OCI-LY7 (cell line): ENCODE results near the gene PI4K2A. TPM values are rescaled to one million over a fixed set of nuclear protein-coding genes. Genes with fewer than 3 reads are reported as not detected.

Source experiments
- BruUV-seq: library from RNA; stranded (reverse); fragments of 400-500 nt; replicated peaks from 2 replicates; lab custom pipeline; 2021; lab: Mats Ljungman, UMichigan
- CTCF ChIA-PET: fragments of 300-600 bp; sonication (Branson Sonifier 250); formaldehyde crosslinking; loops from one replicate; lab custom pipeline; 2022; ENCODE audit warnings: antibody characterized with exemption; ENCODE audit not compliant: unreplicated experiment; lab: Charles Lee
- POLR2A ChIA-PET: fragments of 300-600 bp; sonication (Branson Sonifier 250); formaldehyde crosslinking; loops from one replicate; lab custom pipeline; 2022; ENCODE audit warnings: antibody characterized with exemption; lab: Charles Lee
- DNase-seq: peaks from one replicate; pipeline ENCODE4 v3.0.0-alpha.2; 2015; ENCODE audit warnings: low spot score
- H2AFZ ChIP-seq: fragments of 200-600 bp; sonication (generic), shearing (Covaris generic); 2 replicates; pipeline ENCODE4 v1.6.1; 2014; ENCODE audit warnings: mild to moderate bottlenecking, antibody characterized with exemption, low read length, moderate library complexity
- H3K27ac ChIP-seq: fragments of 200-600 bp; sonication (generic); 2 replicates; pipeline ENCODE4 v1.5.1; 2014; ENCODE audit warnings: mixed run types, low read depth, mild to moderate bottlenecking, moderate library complexity, low read length, inconsistent platforms; ENCODE audit not compliant: poor library complexity, severe bottlenecking
- H3K36me3 ChIP-seq: fragments of 200-600 bp; sonication (generic); 2 replicates; pipeline ENCODE4 v1.6.1; 2014; ENCODE audit warnings: mild to moderate bottlenecking, antibody characterized with exemption, low read length, moderate library complexity, mixed read lengths; ENCODE audit not compliant: insufficient read depth
- H3K4me1 ChIP-seq: fragments of 200-600 bp; sonication (generic); 2 replicates; pipeline ENCODE4 v1.5.1; 2014; ENCODE audit warnings: mild to moderate bottlenecking, low read length; ENCODE audit not compliant: insufficient read depth, poor library complexity, severe bottlenecking
- H3K4me2 ChIP-seq: fragments of 200-600 bp; sonication (generic); 2 replicates; pipeline ENCODE4 v1.6.1; 2014; ENCODE audit warnings: mild to moderate bottlenecking, low read length
- H3K4me3 ChIP-seq: fragments of 200-600 bp; sonication (generic); 2 replicates; pipeline ENCODE4 v1.5.1; 2014; ENCODE audit warnings: mild to moderate bottlenecking, low read depth, low read length; ENCODE audit not compliant: poor library complexity, severe bottlenecking
- H3K79me2 ChIP-seq: fragments of 200-600 bp; sonication (generic); 2 replicates; pipeline ENCODE4 v1.6.1; 2016; ENCODE audit warnings: low read depth, mild to moderate bottlenecking, low read length, moderate library complexity, mixed read lengths; ENCODE audit not compliant: insufficient read depth
- H3K9me2 ChIP-seq: fragments of 200-600 bp; sonication (generic); 2 replicates; pipeline ENCODE4 v1.6.1; 2016; ENCODE audit warnings: mild to moderate bottlenecking, low read length, mixed read lengths; ENCODE audit not compliant: insufficient read depth
- H3K9me3 ChIP-seq: fragments of 200-600 bp; sonication (generic); 2 replicates; pipeline ENCODE4 v1.6.1; 2014; ENCODE audit warnings: mild to moderate bottlenecking, mixed run types, low read length, mixed read lengths
- H4K20me1 ChIP-seq: fragments of 200-600 bp; sonication (generic); 2 replicates; pipeline ENCODE4 v1.6.1; 2014; ENCODE audit warnings: mild to moderate bottlenecking, antibody characterized with exemption, low read length, moderate library complexity, mixed read lengths; ENCODE audit not compliant: insufficient read depth
- EZH2phosphoT487 ChIP-seq: fragments of 200-600 bp; sonication (generic); IDR thresholded peaks from 2 replicates; pipeline ENCODE4 v1.6.1; 2018; ENCODE audit warnings: low read depth, borderline replicate concordance, mild to moderate bottlenecking, mixed run types, antibody characterized with exemption, low read length, moderate library complexity, mixed read lengths
- intact Hi-C: fragments of 100-400 bp; cut with micrococcal nuclease; formaldehyde crosslinking; loops from one replicate; pipeline ENCODE4 v1.10.0; 2022; ENCODE audit not compliant: unreplicated experiment
- total RNA-seq, 2 experiments: library from RNA; depleted of rRNA in 1 of 2; stranded (reverse); fragments of >200 nt in 1 of 2; shearing (Covaris generic) in 1 of 2; gene quantifications; 2 replicates each; pipeline ENCODE4 v1.2.3, GENCODE V29; 2014 to 2022
- TF ChIP-seq, protein P1 (sequence below): fragments of 200-600 bp; sonication (generic); conservative IDR thresholded peaks from 2 replicates; pipeline ENCODE4 v1.5.1; 2014; ENCODE audit warnings: mild to moderate bottlenecking, antibody characterized with exemption, low read length, moderate library complexity, mixed read lengths

PI4K2A gene
- total RNA-seq, 2 experiments from 2014 or later, result 9.2 to 12.7 TPM

DNA sequence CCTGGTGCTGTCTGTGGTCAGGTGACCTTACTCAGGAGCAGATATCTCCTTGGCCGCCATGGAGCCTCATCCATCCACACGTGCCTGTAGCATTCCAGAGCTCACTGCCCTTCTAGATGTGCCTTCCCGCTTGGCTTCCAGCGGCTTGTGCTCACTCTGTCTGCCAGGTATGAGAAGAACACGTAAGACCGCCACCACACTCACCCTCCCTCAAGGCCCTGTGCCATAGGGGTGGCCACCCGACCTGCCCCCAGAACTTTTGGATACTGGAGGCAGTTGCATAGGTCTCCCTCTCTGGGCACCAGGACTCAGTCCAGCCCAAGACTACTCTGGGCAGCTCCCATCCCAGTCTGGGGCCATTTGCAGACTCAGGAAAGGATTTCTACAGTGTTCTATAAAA lies 77.2 kb downstream of the PI4K2A start:
- H3K36me3 ChIP-seq, result no peaks in the 10 kb centered on the region
- H3K9me2 ChIP-seq, result no peaks in the 10 kb centered on the region
- ChIA-PET CTCF (interaction anchor here (1.2 kb wide), 1 partner anchor 17 kb away, joined by 4 read pairs; no protein-coding TSS in a partner anchor), POLR2A (interaction anchor here (0.5 kb wide), 2 partner anchors 478 to 1565 kb away, joined by 3 to 4 read pairs; no protein-coding TSS in a partner anchor)
- no peak overlapping the region for H3K4me3 ChIP-seq
- no peaks in the 10 kb centered on the region for H4K20me1 ChIP-seq
- H2AFZ ChIP-seq, result no peak overlapping the region
- no peak for DNase-seq
- H3K79me2 ChIP-seq, result no peaks in the 10 kb centered on the region
- no peak overlapping the region for H3K4me2 ChIP-seq
- no TSS peak for BruUV-seq
- H3K9me3 ChIP-seq, result no peaks in the 10 kb centered on the region
- no peak overlapping the region for H3K27ac ChIP-seq
- TF ChIP-seq EZH2phosphoT487, result no peak
- TF ChIP-seq, protein P1, sequence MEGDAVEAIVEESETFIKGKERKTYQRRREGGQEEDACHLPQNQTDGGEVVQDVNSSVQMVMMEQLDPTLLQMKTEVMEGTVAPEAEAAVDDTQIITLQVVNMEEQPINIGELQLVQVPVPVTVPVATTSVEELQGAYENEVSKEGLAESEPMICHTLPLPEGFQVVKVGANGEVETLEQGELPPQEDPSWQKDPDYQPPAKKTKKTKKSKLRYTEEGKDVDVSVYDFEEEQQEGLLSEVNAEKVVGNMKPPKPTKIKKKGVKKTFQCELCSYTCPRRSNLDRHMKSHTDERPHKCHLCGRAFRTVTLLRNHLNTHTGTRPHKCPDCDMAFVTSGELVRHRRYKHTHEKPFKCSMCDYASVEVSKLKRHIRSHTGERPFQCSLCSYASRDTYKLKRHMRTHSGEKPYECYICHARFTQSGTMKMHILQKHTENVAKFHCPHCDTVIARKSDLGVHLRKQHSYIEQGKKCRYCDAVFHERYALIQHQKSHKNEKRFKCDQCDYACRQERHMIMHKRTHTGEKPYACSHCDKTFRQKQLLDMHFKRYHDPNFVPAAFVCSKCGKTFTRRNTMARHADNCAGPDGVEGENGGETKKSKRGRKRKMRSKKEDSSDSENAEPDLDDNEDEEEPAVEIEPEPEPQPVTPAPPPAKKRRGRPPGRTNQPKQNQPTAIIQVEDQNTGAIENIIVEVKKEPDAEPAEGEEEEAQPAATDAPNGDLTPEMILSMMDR, result no peak
- intact Hi-C loops, result no loop called here
- H3K4me1 ChIP-seq, result no peaks in the 10 kb centered on the region

DNA sequence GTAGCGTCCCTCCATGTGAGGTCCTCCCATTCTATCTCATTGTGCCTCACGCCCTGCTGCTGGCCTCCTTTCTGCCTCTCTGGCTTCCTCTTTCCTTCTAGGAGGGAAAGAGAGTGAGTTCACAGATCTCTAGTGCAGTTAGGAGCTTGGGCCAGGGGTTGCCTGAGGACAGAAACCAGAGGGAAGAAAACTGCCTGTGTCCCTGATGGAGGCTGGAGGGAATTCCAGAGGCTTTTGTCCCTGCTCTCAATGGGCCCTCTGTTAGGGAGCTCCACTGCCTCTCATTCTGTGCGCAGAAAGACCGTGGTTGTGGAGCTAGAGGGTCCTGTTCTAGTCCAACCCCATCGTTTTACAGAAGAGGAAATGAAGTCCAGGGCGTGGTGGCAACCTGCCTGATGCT lies 77.7 kb downstream of the PI4K2A start:
- no peak overlapping the region for H2AFZ ChIP-seq
- no peak overlapping the region for H3K27ac ChIP-seq
- CTCF ChIA-PET, result no interaction called here
- no peaks in the 10 kb centered on the region for H3K9me2 ChIP-seq
- no peak overlapping the region for H3K4me3 ChIP-seq
- no peaks in the 10 kb centered on the region for H3K79me2 ChIP-seq
- no peaks in the 10 kb centered on the region for H3K4me1 ChIP-seq
- no peaks in the 10 kb centered on the region for H3K36me3 ChIP-seq
- H3K4me2 ChIP-seq, result no peak overlapping the region
- POLR2A ChIA-PET, result interaction anchor here (0.5 kb wide), 1 partner anchor 1565 kb away, joined by 4 read pairs; no protein-coding TSS in a partner anchor
- H3K9me3 ChIP-seq, result no peaks in the 10 kb centered on the region
- TF ChIP-seq, protein P1, result no peak
- TF ChIP-seq EZH2phosphoT487, result no peak
- BruUV-seq, result no TSS peak
- H4K20me1 ChIP-seq, result no peaks in the 10 kb centered on the region
- no peak for DNase-seq
- intact Hi-C loops, result no loop called here

DNA sequence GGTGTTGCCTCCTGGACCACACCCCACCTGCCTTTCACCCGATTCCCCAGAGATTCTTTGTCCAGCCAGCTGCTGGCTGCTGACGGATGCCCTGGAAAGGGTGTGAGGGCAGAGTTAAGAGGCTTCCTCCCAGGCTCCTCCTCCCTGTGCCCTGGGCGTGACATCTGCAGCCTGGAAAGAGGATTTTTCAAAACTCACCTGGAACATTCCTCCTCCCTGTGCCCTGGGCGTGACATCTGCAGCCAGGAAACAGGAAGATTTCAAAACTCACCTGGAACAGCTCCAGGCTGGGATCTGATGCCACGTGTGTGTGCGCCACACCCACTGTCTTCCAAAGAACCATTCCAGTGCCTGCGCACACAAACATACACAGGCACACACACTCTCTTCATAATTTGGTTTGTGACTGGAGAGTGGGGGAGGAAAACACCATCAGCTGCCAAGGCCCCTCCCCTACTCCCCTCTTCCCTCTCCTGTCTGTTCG lies 78.2 kb downstream of the PI4K2A start:
- no TSS peak for BruUV-seq
- Histone ChIP-seq H3K79me2 (no peaks in the 10 kb centered on the region), H3K36me3 (no peaks in the 10 kb centered on the region), H3K4me3 (no peak overlapping the region), H3K27ac (no peak overlapping the region), H3K4me1 (no peaks in the 10 kb centered on the region), H3K4me2 (no peak overlapping the region), H4K20me1 (no peaks in the 10 kb centered on the region), H2AFZ (no peak overlapping the region), H3K9me3 (no peaks in the 10 kb centered on the region), H3K9me2 (no peaks in the 10 kb centered on the region)
- intact Hi-C loops, result no loop called here
- TF ChIP-seq EZH2phosphoT487, result no peak
- TF ChIP-seq, protein P1, result no peak
- ChIA-PET CTCF (no interaction called here), POLR2A (no interaction called here)
- DNase-seq, result no peak
